Activated effector memory CD4-positive, alpha-beta T cell treated with anti-CD3 and anti-CD28 coated beads, Interleukin-2, amount 50 U/mL, for 16 hours (primary cell): ENCODE data around the gene GAREM1.

Source experiments
- DNase-seq: peaks from one replicate; pipeline ENCODE4 v3.0.0-alpha.2; 2020

The GAREM1 gene

DNA sequence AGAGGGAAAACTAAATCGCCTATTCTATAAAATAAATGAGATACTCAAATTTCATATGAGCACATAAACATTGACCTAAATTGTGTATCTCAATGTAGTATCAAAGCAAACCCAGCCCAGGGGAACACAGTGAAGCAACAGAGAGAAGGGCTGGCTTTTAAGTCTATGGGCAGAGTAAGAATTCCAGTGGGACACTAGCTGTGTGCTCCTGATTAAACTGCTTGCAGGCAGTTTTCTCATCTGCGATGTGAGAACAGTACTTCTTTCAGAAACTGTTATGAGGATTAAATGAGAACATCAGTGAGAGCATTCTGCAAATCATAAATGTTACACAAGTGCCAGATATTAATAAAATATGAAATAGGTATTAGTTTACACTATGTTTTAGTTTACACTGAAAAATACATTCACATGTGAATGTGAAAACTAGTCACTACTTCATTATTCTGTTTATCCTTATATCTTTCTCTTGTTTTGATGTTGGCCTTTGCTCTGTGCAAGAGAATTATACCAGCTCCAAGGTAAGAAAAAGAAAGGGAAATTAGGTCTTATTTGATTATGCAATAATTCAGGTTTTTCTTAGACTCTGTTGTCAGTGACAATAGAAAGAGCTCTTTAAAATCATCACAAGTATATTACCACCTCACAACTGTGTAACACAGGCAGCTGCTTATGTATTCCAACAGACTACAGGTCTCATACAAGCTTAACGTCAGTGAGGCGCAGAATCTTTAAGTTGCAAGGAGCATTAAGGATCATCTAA lies 47.5 kb downstream of the GAREM1 start:
- DNase-seq, result no peak

DNA sequence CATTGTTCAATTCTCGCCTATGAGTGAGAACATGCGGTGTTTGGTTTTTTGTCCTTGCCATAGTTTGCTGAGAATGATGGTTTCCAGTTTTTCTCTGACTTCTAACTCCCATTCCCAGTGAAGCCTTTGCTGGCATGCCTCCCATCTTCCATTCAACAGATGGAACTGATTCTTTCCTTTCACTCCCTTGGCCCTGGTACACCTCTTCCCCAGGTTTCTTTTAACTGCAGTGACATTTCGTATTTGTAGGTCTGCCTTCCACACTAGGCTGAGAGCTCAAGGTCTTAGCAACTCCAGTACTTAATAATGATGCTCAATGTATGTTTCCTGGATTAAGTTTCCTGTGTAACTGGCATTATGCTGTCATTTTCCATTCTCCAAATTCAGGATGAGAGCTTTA lies 48.5 kb downstream of the GAREM1 start:
- no peak for DNase-seq

DNA sequence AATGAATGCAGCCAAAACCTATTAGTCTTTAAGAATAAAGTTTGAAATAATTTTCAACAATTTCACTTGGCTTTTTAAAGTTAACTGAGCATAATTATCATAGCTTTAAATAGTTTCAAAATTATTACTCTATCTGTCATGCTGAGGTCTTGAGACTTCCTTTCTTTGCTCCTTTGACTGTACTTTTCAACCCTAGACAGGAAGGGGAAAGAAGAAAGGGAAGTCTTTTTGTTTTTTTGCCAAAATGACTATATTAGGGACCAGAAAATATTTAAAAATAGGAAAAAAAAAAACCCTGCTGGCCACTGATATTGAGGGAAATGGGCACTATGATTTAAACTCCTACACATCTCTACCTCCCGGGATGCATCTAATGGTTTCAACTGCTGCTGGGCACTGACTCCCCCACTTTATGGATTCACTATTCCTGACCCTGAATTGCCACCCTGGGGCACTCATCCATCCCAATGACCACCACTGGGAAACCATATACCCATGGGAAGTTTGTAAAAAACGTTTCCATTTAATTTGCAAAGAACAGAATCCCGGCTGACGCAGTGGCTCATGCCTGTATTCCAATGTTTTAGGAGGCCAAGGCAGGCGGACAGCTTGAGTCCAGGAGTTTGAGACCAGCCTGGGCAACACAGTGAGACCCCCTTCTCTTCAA lies 50.5 kb downstream of the GAREM1 start:
- no peak for DNase-seq

DNA sequence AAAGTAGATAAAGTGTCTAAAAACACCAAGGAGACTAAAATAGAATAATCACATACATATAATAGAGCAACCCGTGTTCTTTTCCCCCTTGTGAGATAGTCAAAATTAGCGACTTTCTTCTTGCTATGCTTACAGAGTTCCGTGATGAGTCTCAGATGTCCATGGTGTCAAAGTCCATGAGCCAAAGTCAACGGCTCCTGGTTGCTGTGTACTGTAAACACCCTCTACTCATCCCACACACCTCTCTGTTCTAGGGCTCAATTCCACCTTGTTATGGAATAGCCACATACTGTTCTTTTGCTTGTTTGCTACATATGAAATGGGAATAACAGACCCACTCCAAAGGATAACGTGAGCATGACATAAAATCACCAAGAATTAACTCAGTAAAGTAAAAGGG lies 52.5 kb downstream of the GAREM1 start:
- DNase-seq, result no peak

DNA sequence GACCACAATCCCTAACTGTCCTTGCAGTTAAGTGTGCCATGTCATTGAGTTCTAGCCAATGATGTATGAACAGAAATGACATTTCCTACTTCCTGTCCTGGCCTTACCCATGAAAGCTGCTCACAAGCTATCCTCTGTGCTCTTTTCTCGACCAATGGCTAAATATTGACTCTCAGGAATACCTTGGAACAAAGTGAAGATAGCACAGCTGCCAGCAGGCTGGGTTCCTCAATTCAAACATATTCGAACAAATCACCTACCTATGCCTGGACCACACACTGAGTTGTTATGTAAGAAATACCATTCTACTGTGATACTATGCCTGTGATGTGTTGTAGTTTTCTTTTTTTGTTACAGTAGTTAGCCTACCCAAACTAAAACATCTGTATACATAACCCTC lies 65.1 kb downstream of the GAREM1 start:
- DNase-seq, result no peak

DNA sequence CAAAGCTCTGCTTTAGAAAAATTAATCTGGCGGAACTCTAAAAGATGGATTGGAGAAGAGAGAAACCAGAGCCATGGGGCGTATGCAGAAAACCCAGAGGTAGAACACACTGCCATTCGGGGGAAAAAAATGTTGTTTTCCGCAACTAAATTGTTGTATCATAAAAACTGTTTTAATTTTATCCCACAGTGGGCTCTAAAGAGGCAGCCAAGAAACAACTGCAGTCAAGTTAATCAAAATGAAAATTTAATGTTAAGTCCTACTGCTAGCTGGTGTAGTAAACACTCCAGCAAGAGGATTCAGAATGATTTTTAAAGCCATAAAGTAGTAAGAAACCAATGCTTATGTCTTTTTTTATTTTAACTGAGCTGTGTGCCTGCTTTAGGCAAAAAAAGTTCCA lies 69.1 kb downstream of the GAREM1 start:
- DNase-seq, result no peak

DNA sequence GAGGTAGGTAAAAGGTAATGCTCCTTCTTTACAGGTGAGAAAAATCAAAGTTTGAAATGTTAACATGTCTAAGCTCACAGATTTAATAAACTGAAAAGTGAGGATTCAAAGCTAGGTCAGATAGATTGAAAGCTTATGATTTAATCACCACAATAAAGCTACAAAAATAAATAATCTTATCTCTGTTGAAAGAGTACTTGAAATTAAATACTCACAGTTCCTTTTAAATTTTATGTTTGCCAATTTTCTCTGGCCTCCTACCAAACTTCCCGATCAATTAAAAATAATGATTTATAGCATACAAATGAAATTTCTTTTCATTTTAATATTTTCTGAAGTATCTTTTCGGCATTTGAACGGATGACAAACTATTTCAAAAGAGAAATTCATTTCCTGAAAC lies 77.3 kb downstream of the GAREM1 start:
- no peak for DNase-seq

DNA sequence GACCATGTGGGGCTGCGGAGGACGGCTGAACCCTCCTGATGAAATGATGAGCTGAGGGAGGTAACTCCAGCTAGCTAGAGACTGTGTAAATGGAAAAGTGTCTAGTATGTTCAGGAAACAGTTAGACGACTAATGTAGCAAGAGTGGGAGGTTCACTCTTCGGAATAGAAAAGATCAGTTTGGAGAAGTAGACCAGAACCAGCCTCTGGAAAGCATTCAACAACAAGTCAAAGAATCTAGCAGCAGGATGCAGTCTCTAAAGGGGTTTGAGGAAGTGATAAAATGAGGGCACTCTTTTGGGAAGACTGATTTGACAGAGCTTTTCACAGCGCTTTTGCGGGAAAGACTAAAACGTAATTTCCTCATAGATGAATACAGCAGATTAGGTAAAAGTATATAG lies 79.6 kb downstream of the GAREM1 start:
- no peak for DNase-seq

DNA sequence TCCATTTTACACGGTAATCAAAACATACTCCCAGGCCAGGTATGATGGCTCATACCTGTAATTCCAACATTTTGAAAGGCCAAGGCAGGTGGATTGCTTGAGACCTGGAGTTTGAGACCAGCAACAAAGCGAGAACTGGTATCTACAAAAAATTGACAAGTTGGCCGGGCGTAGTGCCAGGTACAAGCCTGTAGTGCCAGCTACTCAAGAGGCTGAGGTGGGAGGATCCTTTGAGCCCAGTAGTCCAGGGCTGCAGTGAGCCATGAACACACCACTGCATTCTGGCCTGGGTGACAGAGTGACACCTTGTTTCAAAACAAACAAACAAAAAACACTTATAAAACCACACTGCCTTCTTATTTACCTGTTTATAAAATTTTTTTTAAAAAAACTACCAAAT lies 80.8 kb downstream of the GAREM1 start:
- DNase-seq, result no peak

DNA sequence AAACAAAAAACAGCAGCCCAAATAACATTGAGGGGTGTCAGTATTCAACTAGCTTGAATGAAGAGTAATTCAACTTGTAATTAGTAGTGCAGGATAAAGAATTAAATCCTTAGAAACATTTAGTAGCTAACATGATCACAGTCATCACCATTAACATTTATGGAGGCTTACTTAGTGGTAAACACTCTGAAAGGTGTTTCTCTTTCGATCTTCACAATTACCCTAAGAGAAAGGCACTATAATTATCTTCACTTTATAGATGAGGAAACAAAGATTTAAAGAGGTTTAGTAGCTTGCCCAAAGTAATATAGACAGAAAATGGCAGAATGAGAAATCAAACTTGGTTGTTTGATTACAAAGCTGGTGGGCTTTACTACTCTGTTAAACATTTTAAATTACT lies 81.5 kb downstream of the GAREM1 start:
- DNase-seq, result no peak

DNA sequence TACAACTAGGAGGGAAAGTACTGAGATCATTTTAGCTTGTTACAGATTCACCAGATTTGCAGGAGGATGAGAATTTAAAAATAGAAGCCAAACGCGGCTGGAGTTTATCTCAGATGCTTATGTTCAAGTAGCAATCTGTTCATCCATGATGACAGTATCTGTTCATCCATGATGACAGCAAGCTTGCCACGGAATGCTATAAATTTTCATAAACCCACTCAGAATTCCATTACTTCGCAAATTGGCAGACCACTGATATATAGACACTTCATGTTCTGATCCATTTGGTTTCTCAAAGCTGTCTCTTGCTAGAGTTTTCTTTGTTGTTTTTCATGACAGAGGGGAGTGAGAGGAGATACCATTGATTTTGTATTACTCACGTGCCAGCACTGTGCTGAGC lies 84.2 kb downstream of the GAREM1 start:
- no peak for DNase-seq

DNA sequence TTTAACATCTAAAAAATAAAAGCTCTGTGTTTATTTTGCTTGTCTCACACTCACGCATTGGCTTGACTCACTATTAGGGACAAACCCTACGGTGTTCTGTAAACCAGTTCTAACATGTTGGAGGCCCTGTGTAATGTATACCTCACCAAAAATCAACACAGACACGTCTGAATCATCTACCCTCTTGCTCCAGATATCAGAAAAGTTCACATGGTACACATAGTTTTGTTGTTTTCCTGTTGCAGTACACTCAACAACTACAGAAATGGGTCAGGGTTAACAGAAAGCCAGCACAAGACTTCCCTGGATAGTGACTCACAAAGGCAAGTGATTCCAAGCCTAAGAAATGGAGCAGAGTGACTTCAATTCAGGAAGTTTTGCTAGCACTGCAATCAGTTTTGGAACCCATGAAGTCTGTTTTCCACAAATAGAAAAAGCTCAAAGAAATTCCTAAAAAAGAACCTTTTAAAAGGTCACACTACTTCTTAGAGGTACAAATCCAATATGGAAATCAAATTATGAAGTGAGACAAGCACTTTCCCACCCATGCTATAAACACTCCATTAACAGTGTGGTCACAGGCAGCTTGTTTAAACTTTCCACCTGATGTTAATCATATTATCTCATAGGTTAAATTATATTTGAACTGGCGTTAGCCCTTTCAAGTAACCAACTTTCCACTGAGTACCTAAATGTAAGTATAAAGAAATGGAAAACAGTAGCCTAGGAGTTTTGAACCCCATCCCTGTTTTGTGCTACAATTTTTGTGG lies 87.4 kb downstream of the GAREM1 start:
- DNase-seq, result no peak

DNA sequence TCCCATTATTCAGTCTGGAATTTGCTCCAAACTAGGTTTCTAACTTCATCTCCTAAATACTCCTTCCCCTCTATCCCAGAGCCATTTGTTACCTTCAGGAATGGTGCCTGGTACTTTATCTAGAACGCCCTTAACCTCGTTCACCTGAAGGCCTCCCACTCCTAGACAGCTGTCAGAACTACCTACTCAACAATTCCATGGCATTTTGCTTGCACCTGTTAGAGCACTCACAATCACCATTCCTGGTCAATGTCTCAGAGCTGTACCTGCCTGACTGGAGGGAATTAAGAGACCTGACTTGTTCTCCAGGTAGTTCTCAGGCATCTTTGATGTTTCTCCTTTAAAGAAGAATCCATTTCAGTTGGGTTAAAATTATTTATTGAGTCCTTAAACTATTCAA lies 88.9 kb downstream of the GAREM1 start:
- DNase-seq, result no peak

DNA sequence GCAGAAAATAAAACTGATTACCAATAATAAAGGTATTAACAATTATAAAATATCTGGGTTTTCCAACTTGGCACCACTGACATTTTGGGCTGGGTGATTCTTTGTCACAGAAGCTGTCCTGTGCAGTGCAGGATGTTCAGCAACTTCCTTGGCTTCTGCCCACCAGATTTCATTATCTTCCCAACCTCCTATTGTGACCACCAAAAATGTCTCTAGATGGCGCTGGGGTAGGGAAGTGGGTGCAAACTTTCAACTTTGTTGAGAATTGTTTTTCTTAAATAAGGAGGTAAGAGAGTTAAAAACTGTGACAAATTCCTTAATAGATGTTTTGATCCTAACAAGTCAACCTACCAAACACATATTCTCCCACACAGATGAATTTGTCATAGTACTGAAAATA lies 90.1 kb downstream of the GAREM1 start:
- no peak for DNase-seq

DNA sequence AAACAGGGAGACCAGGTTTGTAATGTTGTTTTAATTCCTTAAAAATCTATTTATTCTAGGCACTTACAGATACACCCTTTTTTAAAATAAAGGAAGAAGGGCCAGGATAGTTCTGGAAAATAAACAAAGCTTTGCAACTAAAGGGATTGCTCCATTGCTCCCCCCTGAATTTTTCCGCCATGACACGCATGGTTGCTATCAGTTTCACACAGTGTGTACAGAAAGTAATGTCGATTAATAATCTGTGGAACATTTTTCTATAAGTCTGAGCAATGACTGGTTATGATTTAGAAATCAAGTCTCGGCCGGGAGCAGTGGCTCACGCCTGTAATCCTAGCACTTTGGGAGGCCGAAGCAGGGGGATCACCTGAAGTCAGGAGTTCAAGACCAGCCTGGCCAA lies 90.8 kb downstream of the GAREM1 start:
- DNase-seq, result no peak

DNA sequence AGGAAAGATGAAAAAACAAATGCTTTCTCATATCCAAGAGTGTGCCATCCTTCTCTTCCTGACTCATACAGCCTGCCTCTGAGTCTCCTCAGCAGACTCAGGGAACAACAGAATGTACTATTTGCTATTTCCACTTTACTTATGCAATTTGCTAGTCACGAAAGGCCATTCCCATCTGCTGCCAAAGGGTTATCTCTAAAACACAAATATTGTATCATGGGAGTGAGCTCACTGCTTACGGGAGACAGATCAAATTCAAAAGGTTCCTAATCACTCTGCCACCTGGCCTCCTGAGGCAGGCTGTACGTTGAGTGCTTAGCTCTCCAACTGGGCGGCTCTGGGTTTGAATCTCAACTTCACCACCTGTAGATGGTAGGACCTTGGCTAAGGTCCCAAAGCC lies 92.0 kb downstream of the GAREM1 start:
- DNase-seq, result no peak

DNA sequence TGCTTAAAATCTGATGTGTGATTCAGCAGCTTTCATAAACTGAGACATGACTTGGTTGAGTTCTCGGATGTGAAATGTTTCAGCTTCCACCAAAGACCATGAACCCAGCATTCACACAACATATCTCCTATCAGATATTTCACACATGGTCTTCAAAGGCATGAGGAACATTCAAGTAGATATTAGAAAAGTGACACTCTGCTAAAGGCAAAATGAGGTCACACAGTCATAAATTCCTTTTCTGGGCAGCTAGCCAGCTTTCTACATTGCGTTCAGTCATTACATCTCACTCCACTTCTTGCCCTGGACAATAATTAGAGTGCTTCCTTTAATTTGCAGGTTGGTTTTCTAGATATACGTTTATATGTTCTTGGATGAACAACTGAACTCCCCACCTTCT lies 96.7 kb downstream of the GAREM1 start:
- no peak for DNase-seq

DNA sequence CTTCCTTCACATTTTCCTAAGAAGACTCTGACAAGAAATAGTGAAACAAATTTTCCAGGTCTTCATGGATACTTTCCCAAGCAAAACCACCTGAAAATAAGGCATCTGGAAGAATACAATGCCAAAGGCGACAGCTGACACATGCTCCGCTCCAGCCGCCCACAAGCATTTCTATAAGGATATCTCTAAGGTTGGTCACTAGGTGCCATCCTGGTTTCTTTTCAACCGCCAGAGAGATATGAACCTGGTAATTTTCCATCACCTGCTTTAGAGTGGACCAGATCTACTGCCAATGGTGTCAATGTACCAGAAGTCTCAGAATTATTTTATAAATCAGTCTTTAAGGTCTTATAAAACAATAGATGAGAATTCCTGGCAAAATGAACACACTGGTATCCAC lies 97.2 kb downstream of the GAREM1 start:
- no peak for DNase-seq

DNA sequence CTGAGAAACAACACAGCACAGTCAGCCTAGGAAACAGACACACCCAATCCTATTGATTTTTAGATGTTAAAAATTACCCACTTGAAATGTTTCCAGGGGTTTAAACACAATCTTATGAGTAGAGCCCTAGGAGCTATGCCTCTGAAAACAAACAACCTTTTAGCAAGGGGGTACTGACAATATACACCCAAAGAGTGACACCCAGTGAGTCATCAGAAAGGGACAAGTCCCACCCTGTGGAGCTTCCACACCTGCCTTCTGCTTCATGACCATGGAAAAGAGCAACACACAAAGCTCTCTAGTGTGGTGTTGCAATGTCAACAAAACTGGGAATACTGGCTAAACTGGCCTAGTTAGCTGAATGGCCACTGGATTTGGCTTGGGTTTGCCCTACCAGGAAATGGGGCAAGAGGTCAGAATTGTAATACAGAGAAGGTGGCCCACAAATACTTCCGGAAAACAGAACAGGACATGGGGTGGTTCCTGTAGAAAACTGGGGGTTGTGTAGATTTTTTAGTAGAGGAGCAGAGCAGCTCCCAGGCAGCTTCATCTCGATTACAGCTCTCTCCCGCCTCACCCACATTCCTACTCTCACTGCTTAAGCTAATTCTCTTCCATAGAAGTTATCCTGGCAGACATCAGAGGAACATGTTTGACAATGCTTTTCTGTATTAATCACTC lies 98.2 kb downstream of the GAREM1 start:
- DNase-seq, result no peak

DNA sequence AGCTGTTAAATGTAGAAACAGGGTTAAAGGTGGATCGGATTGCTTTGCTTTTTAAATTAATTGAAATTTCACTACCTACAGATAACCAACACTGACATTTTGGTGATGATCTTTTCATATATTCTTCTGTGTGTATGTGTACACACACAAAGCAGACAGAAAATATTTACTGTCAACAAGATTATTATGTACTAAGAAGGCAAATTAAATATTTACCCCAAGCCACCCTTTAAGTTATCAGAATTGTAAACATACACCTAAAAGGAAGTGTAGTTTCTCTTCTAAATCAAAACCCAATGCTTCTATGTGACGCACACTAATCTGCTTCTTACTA lies 98.7 kb downstream of the GAREM1 start:
- no peak for DNase-seq

DNA sequence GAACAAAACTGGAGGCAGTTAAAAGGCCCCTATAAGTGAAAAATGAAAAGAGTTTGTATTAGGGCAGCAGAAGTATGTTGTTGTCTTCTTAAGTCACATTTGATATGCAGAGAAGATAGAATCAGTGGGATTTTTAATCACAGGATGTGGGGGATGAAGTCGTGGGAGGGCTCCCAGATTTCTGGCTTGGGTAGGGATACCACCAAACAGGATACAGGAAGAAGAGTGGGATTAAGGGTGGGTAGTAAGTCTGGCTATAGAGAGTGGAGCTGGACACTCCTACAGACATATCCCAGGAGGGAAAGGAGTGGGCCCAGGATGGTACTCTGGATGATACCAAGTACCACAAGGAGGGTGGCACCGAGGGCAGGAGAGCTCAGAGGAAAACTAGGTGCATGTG lies 99.3 kb downstream of the GAREM1 start:
- DNase-seq, result no peak

DNA sequence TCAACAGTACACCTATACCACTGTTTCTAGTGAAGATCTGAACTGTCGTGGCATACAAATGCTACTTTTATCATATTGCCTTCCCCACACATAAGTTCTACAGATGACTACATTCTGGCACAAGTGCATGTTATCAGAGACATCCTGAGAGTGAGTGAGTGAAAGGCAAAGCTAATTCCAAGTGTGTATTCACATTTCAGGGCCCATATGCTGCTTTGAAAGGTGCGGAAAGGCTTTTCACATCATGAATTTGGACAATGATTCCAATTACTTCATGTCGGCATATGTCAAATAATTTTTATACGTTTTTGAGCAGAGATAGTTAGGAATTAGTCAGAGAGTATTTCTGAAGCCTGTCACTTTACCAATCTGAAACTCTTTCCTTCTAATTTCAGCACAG lies 101.7 kb downstream of the GAREM1 start:
- DNase-seq, result no peak

DNA sequence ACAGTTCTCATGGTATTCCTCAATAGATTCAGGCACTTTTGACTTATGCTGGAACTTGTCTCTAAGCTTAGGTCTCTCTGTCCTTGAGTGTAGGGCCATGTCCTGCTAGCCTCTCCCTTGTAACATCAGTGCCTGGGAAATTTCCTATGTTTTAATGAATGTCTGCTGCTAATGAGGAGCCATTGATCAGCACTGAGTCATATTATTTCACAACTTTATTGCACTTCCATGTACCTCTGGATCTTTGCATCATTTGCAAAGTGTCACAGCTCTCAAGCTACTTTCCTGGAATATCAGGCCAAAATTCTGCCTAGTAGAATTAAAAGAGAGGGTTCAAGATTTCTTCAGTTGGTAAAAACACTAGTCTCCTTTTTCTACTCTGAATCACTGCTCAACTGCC lies 102.5 kb downstream of the GAREM1 start:
- DNase-seq, result no peak
